DND-41 (cell line): ENCODE measurements around the gene EXOC3L4.

ENCODE experiments used
- CTCF ChIP-seq: IDR thresholded peaks from 2 replicates; pipeline ENCODE4 v1.5.1; 2012; ENCODE audit warnings: borderline replicate concordance, low read length, moderate library complexity, mild to moderate bottlenecking; ENCODE audit not compliant: poor library complexity, severe bottlenecking; ENCODE audit errors: extremely low read depth
- EZH2 ChIP-seq: IDR thresholded peaks from 3 replicates; pipeline ENCODE4 v1.6.1; 2012; ENCODE audit warnings: borderline replicate concordance, low read depth, mild to moderate bottlenecking, moderate library complexity, low read length, inconsistent platforms; ENCODE audit not compliant: severe bottlenecking

GRCh38 chr14:103121846-103122584 is 27.5 kb downstream of the EXOC3L4 start:
- no peak for TF ChIP-seq EZH2
- no peak for TF ChIP-seq CTCF
